Measurements from ENCODE around the gene DNAJC10. TPM values are rescaled to one million over a fixed set of nuclear protein-coding genes. Genes with fewer than 3 reads are reported as not detected.

The DNAJC10 gene
- total and polyA plus RNA-seq, 2 of the 4 experiments (the other 2 are of a cell fraction), result 34.6 to 53.2 TPM

DNA sequence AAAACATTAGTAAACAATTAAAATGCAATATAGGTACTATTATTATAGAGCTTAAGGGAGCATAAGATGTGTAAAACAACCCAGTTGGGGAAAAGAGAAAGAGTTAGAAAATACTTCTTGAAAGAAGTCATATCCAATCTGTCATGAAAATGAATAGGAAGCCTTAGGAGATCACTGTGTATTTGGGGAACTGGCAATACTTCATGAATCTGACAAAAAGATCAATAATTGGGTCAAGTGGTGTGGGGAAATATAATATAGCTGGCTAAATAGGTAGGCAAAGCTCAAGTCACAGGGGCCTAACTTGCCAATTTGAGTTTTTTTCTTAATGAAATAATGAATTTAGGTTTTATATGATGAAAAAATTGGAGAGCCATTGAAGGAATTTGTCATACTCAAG lies 14.4 kb downstream of the DNAJC10 start:
- no peak overlapping the region for H3K4me2 ChIP-seq (ENCODE audit: low read depth, low read length)
- H2BK120ac ChIP-seq (ENCODE audit: low read depth, low read length), result no peak overlapping the region
- no peaks in the 10 kb centered on the region for H3K27me3 ChIP-seq (ENCODE audit: control insufficient read depth, insufficient read depth, low read length)
- no peaks in the 10 kb centered on the region for H3K9me3 ChIP-seq (ENCODE audit: control insufficient read depth, insufficient read depth, low read length)
- H3K9me1 ChIP-seq (ENCODE audit: insufficient read depth, low read length), result no peaks in the 10 kb centered on the region
- no peak overlapping the region for H3K4ac ChIP-seq (ENCODE audit: low read depth, low read length)
- no peak overlapping the region for H3K14ac ChIP-seq (replicated peaks; ENCODE audit: low read depth, low read length)
- ChIA-PET CTCF (interaction anchor here (0.7 kb wide), 1 partner anchor 10 kb away, joined by 3 read pairs; no protein-coding TSS in a partner anchor), POLR2A (ENCODE audit: unreplicated experiment) (no interaction called here)
- no peak overlapping the region for H2AFZ ChIP-seq (replicated peaks; ENCODE audit: low read length, poor library complexity)
- no peak overlapping the region for H3K18ac ChIP-seq (ENCODE audit: low read depth, low read length)
- TF ChIP-seq, protein P1, sequence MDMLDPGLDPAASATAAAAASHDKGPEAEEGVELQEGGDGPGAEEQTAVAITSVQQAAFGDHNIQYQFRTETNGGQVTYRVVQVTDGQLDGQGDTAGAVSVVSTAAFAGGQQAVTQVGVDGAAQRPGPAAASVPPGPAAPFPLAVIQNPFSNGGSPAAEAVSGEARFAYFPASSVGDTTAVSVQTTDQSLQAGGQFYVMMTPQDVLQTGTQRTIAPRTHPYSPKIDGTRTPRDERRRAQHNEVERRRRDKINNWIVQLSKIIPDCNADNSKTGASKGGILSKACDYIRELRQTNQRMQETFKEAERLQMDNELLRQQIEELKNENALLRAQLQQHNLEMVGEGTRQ (IDR thresholded peaks at IDR 0.05; ENCODE audit: low read depth, low read length), result no peak
- TF ChIP-seq RCOR1 (IDR thresholded peaks at IDR 0.05; ENCODE audit: insufficient replicate concordance, low read length) (no peak), RFX5 (IDR thresholded peaks at IDR 0.05; ENCODE audit: low read depth, low read length) (no peak), RAD21 (IDR thresholded peaks at IDR 0.05; ENCODE audit: low read length) (no peak), CHD1 (IDR thresholded peaks at IDR 0.05; ENCODE audit: low read depth, low read length) (no peak), SMC3 (IDR thresholded peaks at IDR 0.05; ENCODE audit: low read depth, low read length) (no peak)
- in situ Hi-C loops (cut with MboI; ENCODE audit: low sequenced_read_pairs) (no loop called here), intact Hi-C loops (cut with micrococcal nuclease) (no loop called here), dilution Hi-C loops (cut with HindIII; ENCODE audit: low sequenced_read_pairs, unreplicated experiment) (no loop called here)
- H4K8ac ChIP-seq (ENCODE audit: low read depth in 2 of 2, low read length in 2 of 2), result no peak overlapping the region
- no peak overlapping the region for H3K56ac ChIP-seq (ENCODE audit: extremely low read depth, insufficient read depth, low read length)
- no TSS peak for BruUV-seq (replicated peaks)
- ATAC-seq (ENCODE audit: low read depth) (no peak), DNase-seq (no peak)
- no peak overlapping the region for H3K4me3 ChIP-seq (ENCODE audit: insufficient read depth, low read depth, low read length)
- H2BK15ac ChIP-seq (ENCODE audit: low read depth, low read length), result no peak overlapping the region
- peaks cover 9% of the 10 kb centered on the region; the same call in 1 of the 2 replicates for H3K36me3 ChIP-seq (ENCODE audit: control insufficient read depth, insufficient read depth, low read length)
- H2AK5ac ChIP-seq (ENCODE audit: low read depth, low read length), result no peak overlapping the region
- H3K27ac ChIP-seq (ENCODE audit: insufficient read depth, low read length), result no peak overlapping the region
- H4K5ac ChIP-seq (ENCODE audit: low read depth, low read length), result no peak overlapping the region
- H4K20me1 ChIP-seq (ENCODE audit: insufficient read depth, low read length), result no peaks in the 10 kb centered on the region
- no peaks in the 10 kb centered on the region for H3K4me1 ChIP-seq (ENCODE audit: control insufficient read depth, insufficient read depth, low read length)
- H2AK9ac ChIP-seq (replicated peaks; ENCODE audit: low read depth, low read length, poor library complexity), result no peak overlapping the region
- H2BK20ac ChIP-seq (ENCODE audit: low read depth, low read length), result no peak overlapping the region
- H2BK5ac ChIP-seq (ENCODE audit: low read depth, low read length, poor library complexity, severe bottlenecking), result no peak overlapping the region
- no peak overlapping the region for H3K23ac ChIP-seq (ENCODE audit: low read depth, low read length)
- H3K9ac ChIP-seq (ENCODE audit: low read depth, low read length), result no peak overlapping the region
- H4K91ac ChIP-seq (ENCODE audit: insufficient read depth, low read depth, low read length), result no peak overlapping the region
- H3K79me1 ChIP-seq (ENCODE audit: low read depth in 1 of 2, low read length in 2 of 2), result 0 out of 4 replicates have a peak, but pooled peaks cover 0 to 7% of the 10 kb centered on the region in 2 experiments
